G401 (cell line): ENCODE measurements around the gene MAP3K7. TPM values are rescaled to one million over a fixed set of nuclear protein-coding genes. Genes with fewer than 3 reads are reported as not detected.

ENCODE experiments used
- DNase-seq: peaks from one replicate; pipeline ENCODE4 v3.0.0-alpha.2; 2015; ENCODE audit warnings: low spot score
- in situ Hi-C: cut with HindIII; loops from 2 replicates; pipeline ENCODE4 v1.10.0; 2016; ENCODE audit warnings: low sequenced_read_pairs, mixed read lengths
- total RNA-seq: library from RNA; depleted of rRNA; stranded (reverse); fragments of >200 nt; shearing (Covaris generic); gene quantifications from 2 replicates; pipeline ENCODE4 v1.2.3, GENCODE V29; 2014

The MAP3K7 gene
- total RNA-seq, 1 experiment from 2014 or later: 44.6 TPM

GRCh38 chr6:90467546-90467945 is 119.3 kb downstream of the MAP3K7 start:
- DNase-seq: no peak
- in situ Hi-C loops: no loop called here

- in situ Hi-C loops: no loop called here
- DNase-seq: no peak
Measured at GRCh38 chr6:90466154-90466940, 120.5 kb downstream of the MAP3K7 start.

- no peak for DNase-seq
Measured at GRCh38 chr6:90465686-90466085, 121.2 kb downstream of the MAP3K7 start.

GRCh38 chr6:90464507-90464906 is 122.4 kb downstream of the MAP3K7 start:
- in situ Hi-C loops: no loop called here
- no peak for DNase-seq

More at GRCh38 chr6:90465686-90466085, 121.2 kb downstream of the MAP3K7 start:
- in situ Hi-C loops: no loop called here

GRCh38 chr6:90463874-90464273 is 123.0 kb downstream of the MAP3K7 start:
- DNase-seq: no peak
- in situ Hi-C loops: no loop called here
